ENCODE data around the gene KRT38.

GRCh38 chr17:41478237-41478636, 37.5 kb upstream of the KRT38 start:
- TF ChIP-seq CTCF (IDR thresholded peaks at IDR 0.05) (no peak), POLR2A (IDR thresholded peaks at IDR 0.05) (no peak)
